Gastroesophageal sphincter (tissue), 4 donors: Measurements from ENCODE around the gene PRR23E. TPM values are rescaled to one million over a fixed set of nuclear protein-coding genes. Genes with fewer than 3 reads are reported as not detected.

Experiments
- ATAC-seq: fragments of 150-250 bp; one replicate; pipeline ENCODE4 v1.9.1; 2016; ENCODE audit warnings: mild to moderate bottlenecking, moderate library complexity
- H3K27ac ChIP-seq, 4 donors: fragments of 200-600 bp; sonication (generic) in 3 of 4; 1 replicate in 3 of 4; 2 replicates in 1 of 4; pipeline ENCODE4 v1.5.1; 2016 to 2019
- H3K27me3 ChIP-seq: fragments of 200-600 bp; sonication (generic); one replicate; pipeline ENCODE4 v1.5.1; 2019
- H3K36me3 ChIP-seq, 2 donors: fragments of 200-600 bp; sonication (generic); one replicate each; pipeline ENCODE4 v1.5.1; 2019; ENCODE audit warnings: control low read depth in 1 of 2
- H3K4me1 ChIP-seq, 3 donors: fragments of 200-600 bp; sonication (generic); 1 replicate in 2 of 3; 2 replicates in 1 of 3; pipeline ENCODE4 v1.5.1; 2016 to 2019; ENCODE audit warnings: control low read depth in 2 of 3
- H3K4me3 ChIP-seq, 2 donors: fragments of 200-600 bp; sonication (generic); one replicate each; pipeline ENCODE4 v1.5.1; 2019; ENCODE audit warnings: mild to moderate bottlenecking in 1 of 2, moderate library complexity in 1 of 2
- H3K9me3 ChIP-seq, 3 donors: fragments of 200-600 bp; sonication (generic); one replicate each; pipeline ENCODE4 v1.5.1; 2017 to 2019; ENCODE audit warnings: control low read depth in 2 of 3
- EP300 ChIP-seq: sonication (generic); formaldehyde crosslinking; IDR thresholded peaks from one replicate; pipeline ENCODE4 v1.6.1; 2017; ENCODE audit warnings: antibody characterized with exemption, mild to moderate bottlenecking
- POLR2A ChIP-seq, 2 donors: fragments of 450-650 bp; IDR thresholded peaks; one replicate each; pipeline ENCODE4 v1.6.1; 2017; ENCODE audit warnings: antibody characterized with exemption in 2 of 2, mild to moderate bottlenecking in 2 of 2, moderate library complexity in 1 of 2
- POLR2AphosphoS5 ChIP-seq: sonication (generic); formaldehyde crosslinking; IDR thresholded peaks from one replicate; pipeline ENCODE4 v1.6.1; 2017; ENCODE audit warnings: antibody characterized with exemption
- WGBS, 2 donors: methylation state at CpG; one replicate each; pipeline ENCODE4 v1.1.5; 2018; ENCODE audit warnings: low coverage in 1 of 2; 5-methylcytosine and 5-hydroxymethylcytosine counted together
- total RNA-seq, 4 donors: library from RNA; depleted of rRNA; stranded (reverse); fragments of >200 nt; gene quantifications; one replicate each; pipeline ENCODE4 v1.1.0, GENCODE V29; 2016
- TF ChIP-seq, protein P1 (sequence below), 4 experiments: fragments of 200-600 bp in 2 of 4; fragments of 450-650 bp in 2 of 4; sonication (generic) in 1 of 4; IDR thresholded peaks; one replicate each; pipeline ENCODE4 v1.5.1; 2017 to 2019; ENCODE audit warnings: antibody characterized with exemption in 4 of 4, mild to moderate bottlenecking in 2 of 4, moderate library complexity in 2 of 4

Gene PRR23E
- total RNA-seq, 4 donors from 2014 or later = not detected

DNA sequence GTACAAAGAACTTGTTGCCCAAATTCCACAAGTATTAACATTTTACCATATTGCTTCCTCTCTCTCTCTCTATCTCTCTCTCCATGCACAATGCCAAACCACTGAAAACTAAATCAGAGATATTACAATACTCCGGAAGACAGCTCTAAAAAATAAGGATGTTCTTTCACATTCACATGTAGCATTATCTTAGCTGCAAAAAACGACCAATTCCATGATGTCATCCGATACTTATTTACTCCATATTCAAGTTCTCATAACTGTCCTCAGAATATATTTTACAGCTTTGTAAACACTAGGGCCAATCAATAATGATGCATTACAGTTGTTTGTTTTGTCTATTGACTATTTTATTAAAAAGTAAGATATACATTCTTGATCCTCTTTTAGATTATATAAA lies 7.7 kb upstream of the PRR23E start:
- no peak overlapping the region for H3K4me3 ChIP-seq

DNA sequence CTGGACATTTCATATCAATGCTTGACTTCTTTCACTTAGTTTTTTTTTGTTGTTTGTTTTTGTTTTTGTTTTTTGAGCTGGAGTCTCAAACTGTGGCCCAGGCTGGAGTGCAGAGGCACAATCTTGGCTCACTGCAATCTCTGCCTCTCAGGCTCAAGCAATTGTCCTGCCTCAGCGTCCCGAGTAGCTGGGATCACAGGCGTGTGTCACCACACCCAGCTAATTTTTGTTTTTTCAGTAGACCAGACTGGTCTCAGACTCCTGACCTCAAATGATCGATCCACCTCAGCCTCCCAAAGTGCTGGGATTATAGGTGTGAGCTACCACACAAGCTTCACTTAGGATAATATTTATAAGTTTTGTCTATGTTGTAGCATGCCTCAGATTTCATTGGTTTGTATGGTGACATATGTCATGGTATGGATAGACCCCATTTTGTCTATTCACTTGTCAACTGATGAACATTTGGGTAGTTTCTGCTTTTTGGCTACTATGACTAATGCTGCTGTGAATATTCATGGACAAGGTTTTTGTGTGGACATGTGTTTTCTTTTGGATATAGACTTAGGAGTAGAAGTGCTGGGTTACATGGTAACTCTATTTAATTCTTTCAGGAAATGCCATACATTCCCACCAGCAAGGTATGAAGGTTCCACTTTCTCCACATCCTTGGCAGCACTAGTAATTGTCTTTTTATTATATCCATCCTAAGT lies 6.8 kb upstream of the PRR23E start:
- TF ChIP-seq, protein P1, sequence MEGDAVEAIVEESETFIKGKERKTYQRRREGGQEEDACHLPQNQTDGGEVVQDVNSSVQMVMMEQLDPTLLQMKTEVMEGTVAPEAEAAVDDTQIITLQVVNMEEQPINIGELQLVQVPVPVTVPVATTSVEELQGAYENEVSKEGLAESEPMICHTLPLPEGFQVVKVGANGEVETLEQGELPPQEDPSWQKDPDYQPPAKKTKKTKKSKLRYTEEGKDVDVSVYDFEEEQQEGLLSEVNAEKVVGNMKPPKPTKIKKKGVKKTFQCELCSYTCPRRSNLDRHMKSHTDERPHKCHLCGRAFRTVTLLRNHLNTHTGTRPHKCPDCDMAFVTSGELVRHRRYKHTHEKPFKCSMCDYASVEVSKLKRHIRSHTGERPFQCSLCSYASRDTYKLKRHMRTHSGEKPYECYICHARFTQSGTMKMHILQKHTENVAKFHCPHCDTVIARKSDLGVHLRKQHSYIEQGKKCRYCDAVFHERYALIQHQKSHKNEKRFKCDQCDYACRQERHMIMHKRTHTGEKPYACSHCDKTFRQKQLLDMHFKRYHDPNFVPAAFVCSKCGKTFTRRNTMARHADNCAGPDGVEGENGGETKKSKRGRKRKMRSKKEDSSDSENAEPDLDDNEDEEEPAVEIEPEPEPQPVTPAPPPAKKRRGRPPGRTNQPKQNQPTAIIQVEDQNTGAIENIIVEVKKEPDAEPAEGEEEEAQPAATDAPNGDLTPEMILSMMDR (IDR thresholded peaks at IDR 0.05) = no peak
- TF ChIP-seq POLR2A (IDR thresholded peaks at IDR 0.05) (no peak), EP300 (no peak), POLR2AphosphoS5 (no peak)
- H3K9me3 ChIP-seq = peaks cover 0 to 15% (median 0%) of the 10 kb centered on the region in 3 donors
- no peaks in the 10 kb centered on the region for H3K4me1 ChIP-seq
- WGBS, 2 donors = 85 to 93% methylated on average over 4 of the region's 4 CpGs
- H3K27ac ChIP-seq = no peak overlapping the region
- H3K27me3 ChIP-seq = peaks cover 3% of the 10 kb centered on the region
- no peaks in the 10 kb centered on the region for H3K36me3 ChIP-seq
- H3K4me3 ChIP-seq = no peak overlapping the region
- ATAC-seq = no peak

More for the DNA sequence above, 7.7 kb upstream of the PRR23E start:
- Histone ChIP-seq H3K27me3 (peaks cover 3% of the 10 kb centered on the region), H3K36me3 (no peaks in the 10 kb centered on the region), H3K27ac (no peak overlapping the region), H3K9me3 (peaks cover 0 to 10% (median 0%) of the 10 kb centered on the region in 3 donors), H3K4me1 (no peaks in the 10 kb centered on the region)
- no peak for ATAC-seq
- 77 to 78% methylated on average over 3 of the region's 3 CpGs for WGBS, 2 donors
- TF ChIP-seq, protein P1 (IDR thresholded peaks at IDR 0.05) = no peak
- TF ChIP-seq POLR2A (IDR thresholded peaks at IDR 0.05) (no peak), EP300 (no peak), POLR2AphosphoS5 (no peak)

DNA sequence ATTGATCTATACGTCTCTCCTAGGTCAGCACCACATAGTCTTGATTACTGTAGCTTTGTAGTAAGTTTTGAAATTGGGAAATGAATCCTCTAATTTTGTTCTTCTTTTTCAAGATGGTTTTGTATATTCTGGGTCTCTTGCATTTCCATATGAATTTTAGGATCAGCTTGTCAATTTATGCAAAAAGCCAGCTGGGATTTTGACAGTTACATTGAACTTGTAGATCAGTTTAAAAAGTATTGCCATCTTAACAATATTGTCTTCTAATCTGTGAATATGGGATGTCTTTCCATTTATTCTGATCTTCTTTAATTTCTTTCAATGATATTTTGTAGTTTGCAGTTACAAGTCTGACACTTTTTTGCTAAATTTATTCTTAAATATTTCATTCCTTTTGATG lies 5.6 kb upstream of the PRR23E start:
- TF ChIP-seq, protein P1 (IDR thresholded peaks at IDR 0.05) = no peak
- TF ChIP-seq POLR2AphosphoS5 = no peak
- TF ChIP-seq EP300 = no peak
- TF ChIP-seq POLR2A (IDR thresholded peaks at IDR 0.05) = no peak
- 60 to 79% methylated on average over 1 of the region's 1 CpG for WGBS, 2 donors
- peaks cover 3% of the 10 kb centered on the region for H3K27me3 ChIP-seq
- H3K9me3 ChIP-seq = peaks cover 0 to 26% (median 0%) of the 10 kb centered on the region in 3 donors
- ATAC-seq = no peak
- no peak overlapping the region for H3K4me3 ChIP-seq
- no peak overlapping the region for H3K27ac ChIP-seq
- H3K36me3 ChIP-seq = no peaks in the 10 kb centered on the region
- H3K4me1 ChIP-seq = no peaks in the 10 kb centered on the region

DNA sequence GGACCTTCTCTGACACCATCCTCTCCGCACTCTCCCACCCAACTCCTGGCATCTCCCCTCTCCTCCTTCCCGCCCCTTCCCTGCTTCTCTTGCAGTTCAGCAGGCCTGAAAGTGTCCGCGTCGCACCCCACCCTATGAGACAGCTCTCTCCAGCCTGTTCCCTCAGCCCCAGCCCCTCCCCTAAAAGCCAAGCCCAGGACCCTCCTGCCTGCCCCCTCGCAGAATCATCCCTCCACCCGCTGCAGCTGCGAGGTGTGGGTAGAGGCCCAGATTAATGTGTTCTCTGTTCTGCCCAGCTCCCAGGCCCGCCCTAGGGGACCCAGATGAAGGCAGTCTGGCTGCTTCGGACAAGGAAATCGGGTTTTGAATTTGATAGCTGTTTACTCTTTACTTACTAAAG lies 410 bp downstream of the PRR23E start:
- H3K4me1 ChIP-seq = no peaks in the 10 kb centered on the region
- no peak for ATAC-seq
- WGBS, 2 donors = 71 to 100% methylated on average over 1 to 10 of the region's 11 CpGs
- no peak overlapping the region for H3K4me3 ChIP-seq
- H3K27ac ChIP-seq = no peak overlapping the region
- peaks cover 0 to 21% (median 0%) of the 10 kb centered on the region in 3 donors for H3K9me3 ChIP-seq
- H3K27me3 ChIP-seq = peaks cover 12% of the 10 kb centered on the region
- TF ChIP-seq, protein P1 (IDR thresholded peaks at IDR 0.05) = no peak
- TF ChIP-seq POLR2A (IDR thresholded peaks at IDR 0.05) (no peak), POLR2AphosphoS5 (no peak), EP300 (no peak)
- H3K36me3 ChIP-seq = no peaks in the 10 kb centered on the region

DNA sequence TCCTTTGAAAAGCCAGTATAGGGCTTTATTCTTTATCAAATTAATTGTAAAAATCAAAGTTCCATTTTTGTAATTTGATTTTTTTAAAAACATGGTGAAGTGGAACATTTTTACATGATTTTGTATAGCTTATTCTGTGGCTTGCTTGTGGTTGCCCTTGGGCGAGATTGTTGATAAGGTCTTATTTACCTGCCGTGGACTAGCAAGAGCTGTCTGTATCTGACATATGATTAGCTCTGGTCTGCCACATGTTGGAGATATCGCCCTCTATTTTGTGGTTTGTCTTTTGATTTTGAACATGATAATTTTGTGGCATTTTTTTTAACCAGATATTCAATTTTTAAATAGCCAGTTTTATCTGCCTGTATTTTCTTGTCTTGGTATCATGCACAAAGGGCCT lies 844 bp downstream of the PRR23E start:
- Histone ChIP-seq H3K4me1 (no peaks in the 10 kb centered on the region), H3K9me3 (peaks cover 0 to 18% (median 0%) of the 10 kb centered on the region in 3 donors), H3K27ac (no peak overlapping the region), H3K36me3 (no peaks in the 10 kb centered on the region), H3K27me3 (peaks cover 12% of the 10 kb centered on the region), H3K4me3 (no peak overlapping the region)
- 50 to 87% methylated on average over 3 of the region's 3 CpGs for WGBS, 2 donors
- TF ChIP-seq POLR2AphosphoS5 = no peak
- TF ChIP-seq POLR2A (IDR thresholded peaks at IDR 0.05) = no peak
- no peak for TF ChIP-seq EP300
- TF ChIP-seq, protein P1 (IDR thresholded peaks at IDR 0.05) = no peak
- no peak for ATAC-seq
